Mesodermal cell (in vitro differentiated cells): ENCODE results near the gene SH2D2A.

Experiments used
- H3K27ac ChIP-seq: 2 replicates; pipeline ENCODE4 v1.7.0; 2013; ENCODE audit warnings: mild to moderate bottlenecking, low read depth, low read length, moderate library complexity; ENCODE audit not compliant: severe bottlenecking
- H3K36me3 ChIP-seq: 2 replicates; pipeline ENCODE4 v1.7.1; 2013; ENCODE audit warnings: mild to moderate bottlenecking, low read length, moderate library complexity; ENCODE audit not compliant: control insufficient read depth, insufficient read depth
- H3K4me1 ChIP-seq: one replicate; pipeline ENCODE4 v1.7.1; 2013; ENCODE audit warnings: mild to moderate bottlenecking, low read length; ENCODE audit not compliant: insufficient read depth, control insufficient read depth, poor library complexity, severe bottlenecking
- H3K4me3 ChIP-seq: 2 replicates; pipeline ENCODE4 v1.7.0; 2013; ENCODE audit warnings: low read length, control low read depth, mild to moderate bottlenecking; ENCODE audit not compliant: insufficient read depth, poor library complexity, severe bottlenecking; ENCODE audit errors: extremely low read depth
- H3K9me3 ChIP-seq: 2 replicates; pipeline ENCODE4 v1.7.1; 2013; ENCODE audit warnings: mild to moderate bottlenecking, low read length, moderate library complexity; ENCODE audit not compliant: control insufficient read depth
- WGBS, 2 experiments: methylation state at CpG; one replicate each; pipeline ENCODE4 v1.1.5; 2013; ENCODE audit warnings: missing lambda C conversion rate in 2 of 2; ENCODE audit not compliant: insufficient coverage in 2 of 2; 5-methylcytosine and 5-hydroxymethylcytosine counted together

The SH2D2A gene

GRCh38 chr1:156786640-156787039 lies 30.0 kb downstream of the SH2D2A start:
- H3K4me1 ChIP-seq: no peaks in the 10 kb centered on the region
- H3K27ac ChIP-seq: no peak overlapping the region
- H3K9me3 ChIP-seq: no peaks in the 10 kb centered on the region

DNA sequence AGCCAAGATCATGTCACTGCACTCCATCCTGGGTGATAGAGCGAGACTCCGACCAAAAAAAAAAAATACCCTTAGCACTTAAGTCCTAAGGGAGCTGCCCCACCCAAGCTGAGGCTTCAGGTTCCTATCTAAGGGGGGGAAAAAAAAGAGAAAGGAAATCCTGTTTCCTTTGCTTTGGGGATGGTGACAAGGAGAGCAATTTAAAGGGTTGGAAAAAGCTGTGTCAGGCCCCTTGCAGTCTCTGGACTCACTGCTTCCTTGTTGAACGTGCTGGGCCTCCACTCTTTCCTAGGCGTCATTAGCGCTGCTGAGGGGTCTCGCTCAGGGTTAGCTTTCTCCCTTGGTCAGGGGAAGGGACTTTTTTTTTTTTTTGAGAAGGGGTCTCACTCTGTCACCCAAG lies 31.2 kb downstream of the SH2D2A start:
- 95% methylated on average over 3 of the region's 6 CpGs; no CpG with 5 or more reads in 1 of the 2 experiments for WGBS, 2 experiments
- Histone ChIP-seq H3K36me3 (peaks cover 86% of the 10 kb centered on the region), H3K9me3 (no peaks in the 10 kb centered on the region), H3K27ac (no peak overlapping the region), H3K4me1 (peaks cover 8% of the 10 kb centered on the region), H3K4me3 (no peak overlapping the region)

More at GRCh38 chr1:156786640-156787039, 30.0 kb downstream of the SH2D2A start:
- no peak overlapping the region for H3K4me3 ChIP-seq
- WGBS, 2 experiments: 100% methylated on average over 7 to 10 of the region's 10 CpGs
- peaks cover 85% of the 10 kb centered on the region for H3K36me3 ChIP-seq

- H3K27ac ChIP-seq: no peak overlapping the region
- H3K9me3 ChIP-seq: no peaks in the 10 kb centered on the region
- H3K36me3 ChIP-seq: peaks cover 65% of the 10 kb centered on the region
- H3K4me1 ChIP-seq: peaks cover 8% of the 10 kb centered on the region
- no peak overlapping the region for H3K4me3 ChIP-seq
Observed at GRCh38 chr1:156781585-156782186, 35.0 kb downstream of the SH2D2A start.

GRCh38 chr1:156777573-156777972 lies 39.1 kb downstream of the SH2D2A start:
- no peak overlapping the region for H3K27ac ChIP-seq
- 80 to 86% methylated on average over 1 of the region's 1 CpG for WGBS, 2 experiments
- H3K9me3 ChIP-seq: no peaks in the 10 kb centered on the region

DNA sequence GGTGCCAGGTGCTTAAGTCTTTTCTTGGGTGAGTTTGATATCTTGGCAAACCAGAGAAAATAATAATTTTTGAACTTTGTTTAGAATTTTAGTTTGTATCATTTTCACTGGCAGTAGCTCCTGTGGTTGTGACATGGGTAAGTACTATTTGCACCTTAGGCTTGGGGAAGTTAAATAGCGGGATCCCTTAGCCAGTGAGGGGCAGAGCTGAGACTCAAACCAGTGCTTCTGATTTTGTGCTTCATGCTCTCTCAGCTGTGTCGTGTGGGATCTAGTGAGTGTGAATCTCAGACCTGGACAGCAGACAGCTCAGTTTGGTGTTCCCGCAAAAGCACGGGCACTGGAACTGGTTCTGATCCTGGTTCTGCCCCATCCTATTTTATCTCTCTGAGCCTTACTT lies 39.7 kb downstream of the SH2D2A start:
- H3K9me3 ChIP-seq: no peaks in the 10 kb centered on the region
- H3K4me3 ChIP-seq: no peak overlapping the region
- WGBS, 2 experiments: 70 to 78% methylated on average over 1 of the region's 4 CpGs
- peaks cover 23% of the 10 kb centered on the region for H3K4me1 ChIP-seq
- peaks cover 33% of the 10 kb centered on the region for H3K36me3 ChIP-seq
- peak overlapping the region; percentile 23 for H3K27ac ChIP-seq

More at GRCh38 chr1:156777573-156777972, 39.1 kb downstream of the SH2D2A start:
- Histone ChIP-seq H3K36me3 (peaks cover 40% of the 10 kb centered on the region), H3K4me1 (peaks cover 18% of the 10 kb centered on the region), H3K4me3 (no peak overlapping the region)

DNA sequence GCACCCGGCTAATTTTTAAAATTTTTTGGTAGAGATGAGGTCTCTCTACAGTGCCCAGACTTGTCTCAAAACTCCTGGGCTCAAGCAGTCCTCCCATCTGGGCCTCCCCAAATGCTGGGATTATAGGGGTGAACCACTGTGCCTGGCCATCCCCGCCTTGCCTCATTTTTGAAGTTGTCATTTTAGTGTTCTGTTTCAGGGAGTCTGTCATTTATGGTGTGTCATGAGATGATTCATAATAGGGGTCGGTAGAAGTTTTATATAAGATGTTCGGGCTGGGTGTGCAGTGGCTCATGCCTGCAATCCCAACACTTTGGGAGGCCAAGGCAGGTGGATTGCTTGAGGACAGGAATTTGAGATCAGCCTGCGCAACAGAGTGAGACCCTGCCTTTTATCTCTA lies 40.8 kb downstream of the SH2D2A start:
- 92 to 100% methylated on average over 2 to 4 of the region's 5 CpGs for WGBS, 2 experiments
- H3K27ac ChIP-seq: no peak overlapping the region

GRCh38 chr1:156773607-156774006 lies 43.0 kb downstream of the SH2D2A start:
- Histone ChIP-seq H3K4me1 (peaks cover 22% of the 10 kb centered on the region), H3K9me3 (no peaks in the 10 kb centered on the region), H3K4me3 (no peak overlapping the region), H3K27ac (peak overlapping the region; percentile 88), H3K36me3 (peaks cover 46% of the 10 kb centered on the region)
- 93 to 100% methylated on average over 3 of the region's 3 CpGs for WGBS, 2 experiments

More for the DNA sequence above, 40.8 kb downstream of the SH2D2A start:
- Histone ChIP-seq H3K36me3 (peaks cover 32% of the 10 kb centered on the region), H3K4me3 (no peak overlapping the region), H3K9me3 (no peaks in the 10 kb centered on the region), H3K4me1 (peaks cover 24% of the 10 kb centered on the region)

DNA sequence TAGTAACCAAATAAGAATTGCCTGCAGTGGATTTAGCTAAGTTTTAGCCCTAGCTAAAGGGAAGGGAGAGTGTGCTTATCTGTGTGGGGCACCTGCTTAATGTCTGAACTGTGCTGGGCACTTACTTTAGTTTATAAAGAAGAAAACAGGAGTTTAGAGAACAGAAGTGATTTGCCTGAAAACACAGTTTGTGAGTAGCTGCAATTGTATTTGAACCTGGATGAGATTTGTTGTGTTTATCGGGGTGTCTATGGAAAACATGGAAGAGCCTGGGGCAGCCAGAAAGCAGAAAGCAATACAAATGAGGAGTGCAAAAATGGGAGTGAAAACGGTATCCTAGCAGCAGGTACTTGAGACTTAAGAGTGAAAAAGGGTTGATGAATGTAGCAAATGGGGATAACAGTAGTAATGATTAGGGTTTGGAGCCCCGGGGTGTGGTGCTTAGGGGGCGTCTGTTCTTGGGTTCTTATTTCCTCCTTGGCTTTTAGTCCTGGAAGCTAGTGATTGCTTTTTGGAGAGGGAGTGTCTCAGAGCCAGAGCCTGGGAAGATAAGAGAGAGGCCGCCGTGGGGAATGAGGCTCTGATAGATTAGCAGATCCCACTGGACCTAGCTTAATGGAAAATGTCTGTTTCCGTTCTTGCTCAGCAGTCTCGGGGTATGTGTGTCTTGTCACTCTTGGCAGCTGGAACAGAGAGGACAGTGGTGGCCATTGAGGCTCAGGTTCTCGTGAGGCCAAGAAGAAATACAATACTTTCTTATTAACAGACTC lies 43.7 kb downstream of the SH2D2A start:
- Histone ChIP-seq H3K27ac (peak overlapping the region; percentile 88), H3K9me3 (no peaks in the 10 kb centered on the region), H3K4me1 (peaks cover 22% of the 10 kb centered on the region), H3K4me3 (no peak overlapping the region), H3K36me3 (peaks cover 46% of the 10 kb centered on the region)
- 59 to 70% methylated on average over 8 to 9 of the region's 9 CpGs for WGBS, 2 experiments

- Histone ChIP-seq H3K27ac (peak overlapping the region; percentile 88), H3K4me1 (peaks cover 22% of the 10 kb centered on the region), H3K9me3 (no peaks in the 10 kb centered on the region), H3K36me3 (peaks cover 40% of the 10 kb centered on the region), H3K4me3 (no peak overlapping the region)
- no CpG with 5 or more reads among the region's 3 CpGs for WGBS, 2 experiments
Observed at GRCh38 chr1:156772222-156772621, 44.4 kb downstream of the SH2D2A start.

DNA sequence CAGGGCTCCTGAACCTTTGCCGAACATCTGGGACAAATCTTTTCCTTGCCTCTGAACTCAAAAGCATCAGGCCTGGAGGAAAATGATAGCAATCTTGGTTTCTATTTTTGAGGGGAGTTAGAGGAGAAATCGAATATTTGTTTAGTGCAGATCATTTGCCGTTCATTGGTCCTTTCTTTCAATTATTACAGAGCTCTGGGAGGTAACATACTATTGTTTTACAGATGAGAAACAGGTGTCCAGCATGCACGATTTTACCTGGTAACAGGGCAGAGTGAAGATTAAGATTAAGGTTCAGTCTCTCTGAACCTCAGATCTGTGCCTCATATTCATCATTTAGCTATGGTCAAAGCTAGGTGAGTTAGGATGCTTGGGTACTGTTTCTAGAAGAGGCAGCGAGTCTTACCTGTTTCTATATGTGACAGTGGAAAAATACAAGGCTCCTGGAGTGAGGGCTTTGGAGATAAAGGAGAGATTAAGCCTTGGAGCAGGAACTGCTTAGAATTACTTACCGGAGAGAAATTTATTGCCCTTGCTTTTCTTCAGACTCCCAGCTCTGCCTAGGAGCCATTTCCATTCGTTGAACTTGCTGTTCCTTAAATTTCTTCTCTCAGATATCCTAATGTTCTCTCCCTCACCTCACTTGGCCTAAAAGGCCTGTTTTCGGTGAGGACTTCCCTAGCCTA lies 47.9 kb downstream of the SH2D2A start:
- Histone ChIP-seq H3K27ac (no peak overlapping the region), H3K4me3 (peak overlapping the region; percentile 88), H3K36me3 (peaks cover 30% of the 10 kb centered on the region), H3K4me1 (peaks cover 28% of the 10 kb centered on the region), H3K9me3 (no peaks in the 10 kb centered on the region)
- WGBS, 2 experiments: 41 to 45% methylated on average over 6 of the region's 8 CpGs
